ENCODE data around the gene GLCE. TPM values are rescaled to one million over a fixed set of nuclear protein-coding genes. Genes with fewer than 3 reads are reported as not detected.

GLCE gene
- polyA plus RNA-seq, 1 donor: 51.8 TPM

- DNase-seq: no peak
These were observed 159.2 kb downstream of the GLCE start for GRCh38 chr15:69319384-69320375.

GRCh38 chr15:69320977-69321554 lies 160.6 kb downstream of the GLCE start:
- DNase-seq: no peak

Other genes starting within 250 kb of the GLCE start
- 6.9 TPM for gene SPESP1, start 230.1 kb upstream of the GLCE start, polyA plus RNA-seq (ENCODE audit: insufficient read length)
- 1.5 TPM for gene NOX5, start 145.9 kb upstream of the GLCE start, polyA plus RNA-seq (ENCODE audit: insufficient read length)
- gene PAQR5, start 138.3 kb downstream of the GLCE start, polyA plus RNA-seq (ENCODE audit: insufficient read length): 35.1 TPM